Measurements from ENCODE around the gene HRC.

HRC gene

GRCh38 chr19:49114630-49115363 lies 40.4 kb downstream of the HRC start:
- peak; percentile 71 for DNase-seq (ENCODE audit: low spot score)

- peak; percentile 94 for DNase-seq (ENCODE audit: low spot score)
Observed at GRCh38 chr19:49113762-49114629, 41.2 kb downstream of the HRC start, which contains the start of gene LIN7B. TSS of gene LIN7B (plus strand) at chr19:49114370. CDS start at chr19:49114405, 35 bp downstream.

GRCh38 chr19:49111218-49111998 lies 43.8 kb downstream of the HRC start:
- DNase-seq (ENCODE audit: low spot score), result no peak

- DNase-seq (ENCODE audit: low spot score), result no peak
Observed at GRCh38 chr19:49110567-49110966, 44.6 kb downstream of the HRC start.

GRCh38 chr19:49109569-49110233 lies 45.5 kb downstream of the HRC start:
- DNase-seq (ENCODE audit: low spot score), result no peak

- DNase-seq (ENCODE audit: low spot score), result no peak
Observed at GRCh38 chr19:49109051-49109450, 46.1 kb downstream of the HRC start.

- no peak for DNase-seq (ENCODE audit: low spot score)
Observed at GRCh38 chr19:49107625-49108459, 47.4 kb downstream of the HRC start.

GRCh38 chr19:49106648-49107135 lies 48.5 kb downstream of the HRC start:
- DNase-seq (ENCODE audit: low spot score), result peak; percentile 70

GRCh38 chr19:49104229-49104864 lies 50.8 kb downstream of the HRC start:
- no peak for DNase-seq (ENCODE audit: low spot score)

GRCh38 chr19:49103331-49104085 lies 51.7 kb downstream of the HRC start:
- no peak for DNase-seq (ENCODE audit: low spot score)

GRCh38 chr19:49102303-49102702 lies 52.9 kb downstream of the HRC start:
- no peak for DNase-seq (ENCODE audit: low spot score)

Data from HuH-7 (cell line).